ENCODE results near the gene ITGA4.

- TF ChIP-seq, protein P1, sequence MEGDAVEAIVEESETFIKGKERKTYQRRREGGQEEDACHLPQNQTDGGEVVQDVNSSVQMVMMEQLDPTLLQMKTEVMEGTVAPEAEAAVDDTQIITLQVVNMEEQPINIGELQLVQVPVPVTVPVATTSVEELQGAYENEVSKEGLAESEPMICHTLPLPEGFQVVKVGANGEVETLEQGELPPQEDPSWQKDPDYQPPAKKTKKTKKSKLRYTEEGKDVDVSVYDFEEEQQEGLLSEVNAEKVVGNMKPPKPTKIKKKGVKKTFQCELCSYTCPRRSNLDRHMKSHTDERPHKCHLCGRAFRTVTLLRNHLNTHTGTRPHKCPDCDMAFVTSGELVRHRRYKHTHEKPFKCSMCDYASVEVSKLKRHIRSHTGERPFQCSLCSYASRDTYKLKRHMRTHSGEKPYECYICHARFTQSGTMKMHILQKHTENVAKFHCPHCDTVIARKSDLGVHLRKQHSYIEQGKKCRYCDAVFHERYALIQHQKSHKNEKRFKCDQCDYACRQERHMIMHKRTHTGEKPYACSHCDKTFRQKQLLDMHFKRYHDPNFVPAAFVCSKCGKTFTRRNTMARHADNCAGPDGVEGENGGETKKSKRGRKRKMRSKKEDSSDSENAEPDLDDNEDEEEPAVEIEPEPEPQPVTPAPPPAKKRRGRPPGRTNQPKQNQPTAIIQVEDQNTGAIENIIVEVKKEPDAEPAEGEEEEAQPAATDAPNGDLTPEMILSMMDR (IDR thresholded peaks at IDR 0.05): no peak
- no peak for TF ChIP-seq POLR2A (IDR thresholded peaks at IDR 0.05)
Measured at GRCh38 chr2:181484851-181485637, 27.9 kb downstream of the ITGA4 start.

Data from Peyer's patch (tissue), 4 donors.